H1 (cell line): ENCODE results near the gene SND1. TPM values are rescaled to one million over a fixed set of nuclear protein-coding genes. Genes with fewer than 3 reads are reported as not detected.

ENCODE experiments used
- CTCF ChIA-PET: fragments of 300-600 bp; sonication (Branson Sonifier 250); formaldehyde crosslinking; loops from one replicate; lab custom pipeline; 2021; ENCODE audit not compliant: partially characterized antibody; lab: Charles Lee
- POLR2A ChIA-PET: fragments of 300-600 bp; sonication (Branson Sonifier 250); formaldehyde crosslinking; loops from one replicate; lab custom pipeline; 2021; ENCODE audit warnings: inconsistent platforms; ENCODE audit not compliant: partially characterized antibody; lab: Charles Lee
- DNase-seq, 2 experiments: peaks; one replicate each; pipeline versions ENCODE4 v3.0.0 to v3.0.0-alpha.2; 2010 to 2022; ENCODE audit warnings: low spot score in 2 of 2, low read depth in 1 of 2, mixed read lengths in 1 of 2
- FAIRE-seq: peaks from 2 replicates; lab custom pipeline; 2011; peaks lifted over from hg19 to GRCh38; lab: Jason Lieb, UNC
- H2AFZ ChIP-seq: 2 replicates; pipeline ENCODE4 v1.8.1; 2012; ENCODE audit warnings: low read length, inconsistent platforms
- H2AK5ac ChIP-seq: 2 replicates; pipeline ENCODE4 v1.6.1; 2013; ENCODE audit warnings: low read depth, low read length
- H2BK120ac ChIP-seq: replicated peaks from 2 replicates; pipeline ENCODE3; 2013; ENCODE audit warnings: low read depth, low read length, inconsistent platforms
- H2BK12ac ChIP-seq: 2 replicates; pipeline ENCODE4 v1.6.1; 2013; ENCODE audit warnings: low read depth, low read length
- H2BK15ac ChIP-seq: 2 replicates; pipeline ENCODE4 v1.6.1; 2013; ENCODE audit warnings: low read length
- H2BK20ac ChIP-seq: 2 replicates; pipeline ENCODE4 v1.6.1; 2013; ENCODE audit warnings: low read length
- H2BK5ac ChIP-seq: 2 replicates; pipeline ENCODE4 v1.6.1; 2013; ENCODE audit warnings: low read depth, low read length
- H3K14ac ChIP-seq: 2 replicates; pipeline ENCODE4 v1.6.1; 2013; ENCODE audit warnings: inconsistent platforms; ENCODE audit not compliant: insufficient read length
- H3K18ac ChIP-seq: 2 replicates; pipeline ENCODE4 v1.6.1; 2013; ENCODE audit warnings: low read length; ENCODE audit errors: extremely low read depth
- H3K23ac ChIP-seq: 2 replicates; pipeline ENCODE4 v1.6.1; 2013; ENCODE audit warnings: inconsistent platforms; ENCODE audit not compliant: insufficient read length
- H3K23me2 ChIP-seq: 2 replicates; pipeline ENCODE4 v1.6.1; 2013; ENCODE audit warnings: low read depth, low read length
- H3K27ac ChIP-seq: 2 replicates; pipeline ENCODE4 v1.6.1; 2011; ENCODE audit warnings: low read depth, low read length, inconsistent platforms
- H3K27me3 ChIP-seq, 4 experiments: replicated peaks in 1 of 4; 1 replicate in 1 of 4; 2 replicates in 3 of 4; pipeline versions ENCODE4 v1.6.1 to v1.8.1; 2011 to 2013; ENCODE audit warnings: low read length in 3 of 4, mild to moderate bottlenecking in 3 of 4, inconsistent platforms in 2 of 4, mixed read lengths in 2 of 4, moderate library complexity in 1 of 4; ENCODE audit not compliant: control insufficient read depth in 3 of 4, insufficient read depth in 3 of 4; ENCODE audit errors: extremely low read depth in 1 of 4
- H3K36me3 ChIP-seq, 4 experiments: 2 replicates each; pipeline versions ENCODE4 v1.6.1 to v1.8.1; 2011 to 2013; ENCODE audit warnings: mild to moderate bottlenecking in 4 of 4, low read length in 3 of 4, moderate library complexity in 2 of 4, control low read depth in 1 of 4, inconsistent platforms in 1 of 4; ENCODE audit not compliant: insufficient read depth in 4 of 4, control insufficient read depth in 2 of 4
- H3K4ac ChIP-seq: replicated peaks from 2 replicates; pipeline ENCODE3; 2013; ENCODE audit warnings: low read length, low read depth, mixed read lengths, inconsistent platforms; ENCODE audit not compliant: insufficient read length
- H3K4me1 ChIP-seq, 4 experiments: replicated peaks in 1 of 4; 1 replicate in 1 of 4; 2 replicates in 3 of 4; pipeline versions ENCODE4 v1.6.1 to v1.8.1; 2011 to 2013; ENCODE audit warnings: low read length in 3 of 4, inconsistent platforms in 2 of 4, mixed read lengths in 1 of 4; ENCODE audit not compliant: insufficient read depth in 4 of 4, control insufficient read depth in 3 of 4
- H3K4me2 ChIP-seq, 2 experiments: 2 replicates each; pipeline versions ENCODE4 v1.6.1 to v1.8.1; 2011 to 2013; ENCODE audit warnings: low read depth in 2 of 2, low read length in 2 of 2, control low read depth in 1 of 2, inconsistent platforms in 1 of 2, mild to moderate bottlenecking in 1 of 2; ENCODE audit not compliant: insufficient read depth in 1 of 2
- H3K4me3 ChIP-seq, 4 experiments: fragments of 200-600, 300-600 bp in 1 of 4; sonication (generic), shearing (Covaris generic), sonication (Bioruptor Twin) in 1 of 4; 2 replicates each; pipeline versions ENCODE4 v1.5.1 to v1.8.1; 2011 to 2016; ENCODE audit warnings: low read length in 4 of 4, low read depth in 3 of 4, control low read depth in 2 of 4, inconsistent platforms in 2 of 4, mild to moderate bottlenecking in 2 of 4, mixed read lengths in 1 of 4, moderate library complexity in 1 of 4; ENCODE audit not compliant: insufficient read depth in 2 of 4; ENCODE audit errors: extremely low read depth in 1 of 4
- H3K56ac ChIP-seq: replicated peaks from 2 replicates; pipeline ENCODE3; 2013; ENCODE audit warnings: low read depth, mild to moderate bottlenecking, mixed read lengths, low read length, inconsistent platforms; ENCODE audit not compliant: insufficient read length
- H3K79me1 ChIP-seq: 2 replicates; pipeline ENCODE4 v1.6.1; 2013; ENCODE audit warnings: low read depth, low read length, control low read depth
- H3K79me2 ChIP-seq, 2 experiments: 2 replicates each; pipeline versions ENCODE4 v1.6.1 to v1.8.1; 2012 to 2013; ENCODE audit warnings: low read length in 2 of 2, mild to moderate bottlenecking in 2 of 2, inconsistent platforms in 1 of 2; ENCODE audit not compliant: insufficient read depth in 2 of 2, control insufficient read depth in 1 of 2
- H3K9ac ChIP-seq, 4 experiments: replicated peaks in 1 of 4; 1 replicate in 1 of 4; 2 replicates in 3 of 4; pipeline versions ENCODE4 v1.6.1 to v1.8.1; 2011 to 2013; ENCODE audit warnings: low read depth in 3 of 4, low read length in 3 of 4, control low read depth in 2 of 4, mild to moderate bottlenecking in 2 of 4, moderate library complexity in 2 of 4, inconsistent platforms in 1 of 4; ENCODE audit errors: extremely low read depth in 1 of 4
- H3K9me3 ChIP-seq, 2 experiments: 2 replicates each; pipeline versions ENCODE4 v1.6.1 to v1.8.1; 2012 to 2013; ENCODE audit warnings: mild to moderate bottlenecking in 2 of 2, moderate library complexity in 2 of 2, control low read depth in 1 of 2, inconsistent platforms in 1 of 2, low read depth in 1 of 2, low read length in 1 of 2, mixed read lengths in 1 of 2; ENCODE audit not compliant: insufficient read depth in 2 of 2
- H4K20me1 ChIP-seq, 2 experiments: replicated peaks in 1 of 2; 2 replicates each; pipeline versions ENCODE3 to v1.8.1; 2011 to 2013; ENCODE audit warnings: inconsistent platforms in 2 of 2, low read length in 2 of 2, mild to moderate bottlenecking in 1 of 2; ENCODE audit not compliant: insufficient read depth in 2 of 2, control insufficient read depth in 1 of 2
- H4K5ac ChIP-seq: 2 replicates; pipeline ENCODE4 v1.6.1; 2013; ENCODE audit warnings: low read length, low read depth, mixed read lengths, inconsistent platforms; ENCODE audit not compliant: insufficient read length
- H4K8ac ChIP-seq: 2 replicates; pipeline ENCODE4 v1.8.0; 2013; ENCODE audit warnings: mild to moderate bottlenecking, moderate library complexity, low read length, inconsistent platforms; ENCODE audit not compliant: insufficient read depth; ENCODE audit errors: extremely low read depth
- H4K91ac ChIP-seq: replicated peaks from 2 replicates; pipeline ENCODE3; 2013; ENCODE audit warnings: low read length, mixed read lengths, inconsistent platforms; ENCODE audit not compliant: insufficient read length
- ASH2L ChIP-seq: fragments of 200-600, 300-600 bp; sonication (generic); IDR thresholded peaks from one replicate; pipeline ENCODE4 v1.7.1; 2017; ENCODE audit warnings: low read length
- JUND ChIP-seq: IDR thresholded peaks from 2 replicates; pipeline ENCODE4 v1.6.1; 2011; ENCODE audit warnings: mild to moderate bottlenecking, improper control_type of control experiment, low read length
- NRF1 ChIP-seq: IDR thresholded peaks from 2 replicates; pipeline ENCODE4 v1.6.1; 2011; ENCODE audit warnings: mild to moderate bottlenecking, low read depth, low read length, improper control_type of control experiment
- SAP30 ChIP-seq: fragments of 300-600 bp; sonication (generic); IDR thresholded peaks from 2 replicates; pipeline ENCODE4 v1.7.1; 2012; ENCODE audit warnings: low read length, moderate library complexity, mild to moderate bottlenecking, inconsistent platforms; ENCODE audit not compliant: insufficient read depth, insufficient replicate concordance
- SIX5 ChIP-seq: IDR thresholded peaks from 2 replicates; pipeline ENCODE4 v1.6.1; 2011; ENCODE audit warnings: mild to moderate bottlenecking, low read depth, low read length
- SP1 ChIP-seq: IDR thresholded peaks from 2 replicates; pipeline ENCODE4 v1.6.1; 2011; ENCODE audit warnings: low read depth, low read length
- SP4 ChIP-seq: IDR thresholded peaks from 2 replicates; pipeline ENCODE4 v1.6.1; 2012; ENCODE audit warnings: low read length, inconsistent platforms
- TAF1 ChIP-seq: IDR thresholded peaks from 2 replicates; pipeline ENCODE4 v1.6.1; 2011; ENCODE audit warnings: mild to moderate bottlenecking, low read depth, low read length
- TCF12 ChIP-seq: IDR thresholded peaks from 2 replicates; pipeline ENCODE4 v1.6.1; 2011; ENCODE audit warnings: low read depth, mild to moderate bottlenecking, low read length
- TEAD4 ChIP-seq: IDR thresholded peaks from 2 replicates; pipeline ENCODE4 v1.6.1; 2012; ENCODE audit warnings: low read depth, low read length, inconsistent platforms, mixed read lengths
- USF2 ChIP-seq: IDR thresholded peaks from 2 replicates; pipeline ENCODE4 v1.6.1; 2011; ENCODE audit warnings: low read length, improper control_type of control experiment
- WGBS, 2 experiments: shearing (Covaris generic) in 1 of 2; methylation state at CpG; one replicate each; pipeline versions ENCODE4 v1.1.6 to v1.1.7; 2013 to 2015; ENCODE audit warnings: low lambda C conversion rate in 2 of 2, mixed read lengths in 2 of 2, inconsistent platforms in 1 of 2, low coverage in 1 of 2, missing lambda C conversion rate in 1 of 2; ENCODE audit not compliant: insufficient replicate concordance in 2 of 2, insufficient coverage in 1 of 2, insufficient read length in 1 of 2; ENCODE audit errors: extremely low coverage in 1 of 2, missing lambda C conversion rate in 1 of 2; 5-methylcytosine and 5-hydroxymethylcytosine counted together
- polyA plus RNA-seq, 7 experiments: library from polyadenylated mRNA; depleted of rRNA in 3 of 7; stranded (reverse) in 5 of 7; unstranded in 2 of 7; fragments of >200 nt in 5 of 7; fragments of 200-250 nt in 2 of 7; gene quantifications; 1 replicate in 5 of 7; 2 replicates in 1 of 7; 4 replicates in 1 of 7; pipeline versions ENCODE4 v1.2.1 to v1.2.3, GENCODE V29; 2011 to 2013; ENCODE audit warnings: missing spikeins in 2 of 7, mixed read lengths in 2 of 7
- total RNA-seq: library from RNA; stranded (reverse); fragmentation: NEBNext Ultra II Directional; extraction: Animal tissue kit (Norgen Biotek cat#: 25700); gene quantifications from 2 replicates; pipeline ENCODE4 v1.2.1, GENCODE V29; 2021

SND1 gene
- total and polyA plus RNA-seq, 2 of the 8 experiments (the other 6 are each of a cell fraction or from before 2014, with no cell fraction given): 122 to 290 TPM

DNA sequence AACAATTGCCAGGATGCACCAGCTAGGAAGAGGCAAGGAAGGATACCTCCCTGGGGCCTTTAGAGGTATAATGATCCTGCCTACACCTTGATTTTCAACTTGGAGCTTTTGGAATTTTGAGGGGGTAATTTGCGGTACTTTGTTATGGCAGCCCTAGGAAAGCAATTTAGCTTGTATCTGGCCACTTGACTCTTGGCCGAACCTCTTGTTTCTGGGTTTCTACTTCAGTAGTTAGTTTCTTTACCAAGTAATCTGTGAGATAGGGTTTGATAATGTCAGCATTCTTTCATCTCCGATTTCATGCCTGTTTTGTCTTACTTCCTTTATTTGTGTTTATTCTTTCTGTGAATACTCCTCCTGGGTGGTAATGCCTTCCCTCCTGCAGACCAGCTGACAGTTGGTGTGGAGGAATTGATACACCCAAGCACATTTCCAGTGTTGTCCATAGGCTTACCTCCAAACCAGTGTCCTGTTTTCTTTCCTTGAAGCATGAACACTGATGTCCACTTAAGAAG lies 163.7 kb downstream of the SND1 start:
- Histone ChIP-seq H4K5ac (no peak overlapping the region), H3K4me1 (peaks cover 1 to 19% (median 16%) of the 10 kb centered on the region in 4 experiments; a peak in 4 of 7 replicates), H3K9ac (no peak overlapping the region), H3K4me2 (no peak overlapping the region), H3K79me1 (peaks cover 4% of the 10 kb centered on the region; the same call in 1 of the 2 replicates), H3K79me2 (peaks cover 0 to 87% of the 10 kb centered on the region in 2 experiments; a peak in 3 of 4 replicates), H4K8ac (no peak overlapping the region), H4K91ac (no peak overlapping the region), H2BK5ac (no peak overlapping the region), H2BK15ac (no peak overlapping the region), H3K18ac (no peak overlapping the region), H3K14ac (no peak overlapping the region), H3K4ac (no peak overlapping the region), H3K56ac (no peak overlapping the region), H3K4me3 (no peak overlapping the region), H3K27me3 (no peaks in the 10 kb centered on the region), H3K23ac (no peak overlapping the region), H2BK12ac (no peak overlapping the region), H2BK120ac (no peak overlapping the region), H4K20me1 (peaks cover 16 to 18% of the 10 kb centered on the region in 2 experiments), H3K9me3 (no peaks in the 10 kb centered on the region), H2AFZ (no peak overlapping the region), H2BK20ac (no peak overlapping the region), H2AK5ac (no peak overlapping the region), H3K23me2 (no peaks in the 10 kb centered on the region), H3K36me3 (no peaks in the 10 kb centered on the region), H3K27ac (no peak overlapping the region)
- 93% methylated on average over 3 of the region's 3 CpGs; no CpG with 5 or more reads in 1 of the 2 experiments for WGBS, 2 experiments
- ChIA-PET POLR2A (interaction anchor here (0.9 to 1.2 kb wide), 3 partner anchors 9 to 61 kb away, joined by 3 to 4 read pairs (median 3); no protein-coding TSS in a partner anchor), CTCF (interaction anchor here (0.6 to 1.6 kb wide), 6 partner anchors 9 to 269 kb away, joined by 3 to 9 read pairs (median 4); no protein-coding TSS in a partner anchor)
- DNase-seq (no peak), FAIRE-seq (no peak)
- TF ChIP-seq USF2 (no peak), ASH2L (no peak), SP1 (no peak), SIX5 (no peak), SP4 (no peak), TAF1 (no peak), JUND (no peak), NRF1 (no peak), TCF12 (no peak), TEAD4 (no peak), SAP30 (no peak)
